Natural killer cell (primary cell): ENCODE data around the gene KRTAP13-1. TPM values are rescaled to one million over a fixed set of nuclear protein-coding genes. Genes with fewer than 3 reads are reported as not detected.

Experiments used
- ATAC-seq, 3 donors: fragments of 150-1000 bp in 2 of 3; fragments of 200-7000 bp in 1 of 3; cut with Tn5 transposase; 1 replicate in 1 of 3; 2 replicates in 2 of 3; pipeline ENCODE4 v1.10.0; 2021; ENCODE audit warnings: mild to moderate bottlenecking in 2 of 3, moderate library complexity in 2 of 3
- DNase-seq, 2 donors: peaks; one replicate each; pipeline versions ENCODE4 v3.0.0 to v3.0.0-alpha.2; 2013 to 2021; ENCODE audit warnings: mixed read lengths in 1 of 2
- H3K27ac ChIP-seq: one replicate; pipeline ENCODE4 v1.5.1; 2013; ENCODE audit warnings: mild to moderate bottlenecking, low read length
- H3K27me3 ChIP-seq: one replicate; pipeline ENCODE4 v1.6.1; 2013; ENCODE audit warnings: low read length; ENCODE audit not compliant: control insufficient read depth, insufficient read depth
- H3K36me3 ChIP-seq: one replicate; pipeline ENCODE4 v1.6.1; 2013; ENCODE audit warnings: low read length; ENCODE audit not compliant: control insufficient read depth, insufficient read depth
- H3K4me1 ChIP-seq: one replicate; pipeline ENCODE4 v1.6.1; 2013; ENCODE audit warnings: low read length; ENCODE audit not compliant: control insufficient read depth, insufficient read depth
- H3K4me3 ChIP-seq: one replicate; pipeline ENCODE4 v1.5.1; 2013; ENCODE audit warnings: low read length
- H3K9me3 ChIP-seq: one replicate; pipeline ENCODE4 v1.6.1; 2013; ENCODE audit warnings: low read length; ENCODE audit not compliant: control insufficient read depth, insufficient read depth
- H3K27ac Mint-ChIP-seq, 2 donors: one replicate each; pipeline ENCODE4 v1.8.0; 2022; ENCODE audit warnings: mild to moderate bottlenecking in 2 of 2, mixed read lengths in 2 of 2, moderate library complexity in 1 of 2
- H3K27me3 Mint-ChIP-seq, 2 donors: one replicate each; pipeline ENCODE4 v1.8.0; 2022; ENCODE audit warnings: low read depth in 2 of 2, mixed read lengths in 2 of 2
- H3K36me3 Mint-ChIP-seq: one replicate; pipeline ENCODE4 v1.8.0; 2022; ENCODE audit warnings: mixed read lengths
- H3K4me1 Mint-ChIP-seq, 2 donors: one replicate each; pipeline ENCODE4 v1.8.0; 2022; ENCODE audit warnings: mixed read lengths in 2 of 2
- H3K4me3 Mint-ChIP-seq: one replicate; pipeline ENCODE4 v1.8.0; 2022; ENCODE audit warnings: mild to moderate bottlenecking, moderate library complexity, mixed read lengths
- H3K9me3 Mint-ChIP-seq, 2 donors: one replicate each; pipeline ENCODE4 v1.8.0; 2022; ENCODE audit warnings: mixed read lengths in 2 of 2
- CTCF ChIP-seq: fragments of 200-600 bp; IDR thresholded peaks from one replicate; pipeline ENCODE4 v1.8.0; 2022; ENCODE audit warnings: antibody characterized with exemption
- WGBS: methylation state at CpG from one replicate; pipeline ENCODE4 v1.1.7; 2013; ENCODE audit warnings: missing lambda C conversion rate; ENCODE audit not compliant: insufficient coverage; 5-methylcytosine and 5-hydroxymethylcytosine counted together
- intact Hi-C: fragments of 100-400 bp; cut with micrococcal nuclease; formaldehyde crosslinking; loops from one replicate; pipeline ENCODE4 v1.14.2; 2022
- total RNA-seq, 4 donors: library from RNA; stranded (reverse); fragments of 120-200 nt in 1 of 4; gene quantifications; one replicate each; pipeline versions ENCODE4 v1.2.3 to v1.2.4, GENCODE V29; 2013 to 2022

The KRTAP13-1 gene
- total RNA-seq, 3 donors from 2014 or later (not counting 1 experiment from before 2014, with no cell fraction given) = not detected

GRCh38 chr21:30408782-30409494, 13.1 kb downstream of the KRTAP13-1 start:
- TF ChIP-seq CTCF = no peak
- H3K4me1 ChIP-seq = no peaks in the 10 kb centered on the region
- Mint-ChIP-seq H3K9me3 (peaks cover 10 to 12% of the 10 kb centered on the region in 2 donors), H3K27ac (no peak overlapping the region), H3K4me3 (no peak overlapping the region), H3K27me3 (no peaks in the 10 kb centered on the region), H3K4me1 (no peaks in the 10 kb centered on the region), H3K36me3 (peaks cover 18% of the 10 kb centered on the region)
- no peaks in the 10 kb centered on the region for H3K27me3 ChIP-seq
- H3K9me3 ChIP-seq = no peaks in the 10 kb centered on the region
- DNase-seq (peak in 1 of 2 donors; percentile 2), ATAC-seq (no peak)
- H3K4me3 ChIP-seq = no peak overlapping the region
- H3K36me3 ChIP-seq = no peaks in the 10 kb centered on the region
- whole genome bisulfite sequencing = 58% methylated on average over 13 of the region's 14 CpGs
- intact Hi-C loops = no loop called here
- H3K27ac ChIP-seq = no peak overlapping the region

GRCh38 chr21:30415993-30416392, 20.2 kb downstream of the KRTAP13-1 start:
- Mint-ChIP-seq H3K4me3 (no peak overlapping the region), H3K27ac (no peak overlapping the region), H3K36me3 (peaks cover 5% of the 10 kb centered on the region), H3K9me3 (peaks cover 7 to 13% of the 10 kb centered on the region in 2 donors), H3K4me1 (no peaks in the 10 kb centered on the region), H3K27me3 (no peaks in the 10 kb centered on the region)
- DNase-seq (no peak), ATAC-seq (no peak)
- Histone ChIP-seq H3K9me3 (no peaks in the 10 kb centered on the region), H3K27ac (no peak overlapping the region), H3K36me3 (no peaks in the 10 kb centered on the region), H3K4me3 (no peak overlapping the region), H3K4me1 (no peaks in the 10 kb centered on the region), H3K27me3 (no peaks in the 10 kb centered on the region)
- 84% methylated on average over 5 of the region's 5 CpGs for WGBS
- no peak for TF ChIP-seq CTCF
- intact Hi-C loops = no loop called here

- no peaks in the 10 kb centered on the region for H3K36me3 Mint-ChIP-seq
- intact Hi-C loops = no loop called here
- ATAC-seq = no peak
Observed at GRCh38 chr21:30425826-30426225, 30.0 kb downstream of the KRTAP13-1 start, which contains the start of gene KRTAP13-3. Gene KRTAP13-3, minus strand, starts transcription at chr21:30425926. Its CDS starts 14 bp downstream, at chr21:30425912.

More at GRCh38 chr21:30425826-30426225, 30.0 kb downstream of the KRTAP13-1 start, which contains the start of gene KRTAP13-3:
- H3K27me3 Mint-ChIP-seq = no peaks in the 10 kb centered on the region
- Histone ChIP-seq H3K36me3 (no peaks in the 10 kb centered on the region), H3K9me3 (no peaks in the 10 kb centered on the region), H3K27me3 (no peaks in the 10 kb centered on the region), H3K4me3 (no peak within 1 kb of the TSS), H3K27ac (no peak within 1 kb of the TSS), H3K4me1 (no peaks in the 10 kb centered on the region)
- no peak within 1 kb of the TSS for H3K4me3 Mint-ChIP-seq
- TF ChIP-seq CTCF = no peak
- WGBS = 87% methylated on average over 5 of the region's 5 CpGs
- H3K9me3 Mint-ChIP-seq = peaks cover 2 to 4% of the 10 kb centered on the region in 2 donors
- no peaks in the 10 kb centered on the region for H3K4me1 Mint-ChIP-seq
- H3K27ac Mint-ChIP-seq = no peak within 1 kb of the TSS
- no peak for DNase-seq
